NCI-H2227 (cell line): Measurements from ENCODE around the gene NQO1.
"Not testable (repeated sequence)": the region's sequence is repeated elsewhere in the genome, so short reads cannot be mapped to it uniquely, and the experiment has no call there.

Experiments used
- DNase-seq: peaks from one replicate; lab custom pipeline; 2025; ENCODE audit not compliant: unreplicated experiment; lab: John Stamatoyannopoulos, UW

The NQO1 gene

GRCh38 chr16:69726313-69727060 lies at the start of gene NQO1:
Gene NQO1 (minus strand): TSS chr16:69726560. CDS start chr16:69726439, 121 bp downstream.
- DNase-seq, result peak; percentile 94

- no peak for DNase-seq
Observed at GRCh38 chr16:69775563-69775962, 49.2 kb upstream of the NQO1 start.

- DNase-seq, result no peak
Observed at GRCh38 chr16:69773260-69773947, 47.0 kb upstream of the NQO1 start.

- DNase-seq, result no peak
Observed at GRCh38 chr16:69771651-69771967, 45.2 kb upstream of the NQO1 start.

GRCh38 chr16:69769404-69769803 lies 43.0 kb upstream of the NQO1 start:
- DNase-seq, result no peak

- no peak for DNase-seq
Observed at GRCh38 chr16:69768666-69769065, 42.3 kb upstream of the NQO1 start.

GRCh38 chr16:69767459-69768229 lies 41.3 kb upstream of the NQO1 start:
- no peak for DNase-seq

GRCh38 chr16:69763599-69763942 lies 37.2 kb upstream of the NQO1 start:
- DNase-seq, result no peak

- DNase-seq, result no peak
Observed at GRCh38 chr16:69762814-69763598, 36.6 kb upstream of the NQO1 start.

GRCh38 chr16:69761983-69762813 lies 35.8 kb upstream of the NQO1 start, which contains the start of gene WWP2:
Gene WWP2 (plus strand): TSS chr16:69762332. CDS start chr16:69787011, 24,679 bp downstream.
- peak; percentile 92 for DNase-seq

- DNase-seq, result not testable (repeated sequence)
Observed at GRCh38 chr16:69757375-69757774, 31.0 kb upstream of the NQO1 start.

- DNase-seq, result no peak
Observed at GRCh38 chr16:69756705-69757104, 30.3 kb upstream of the NQO1 start.

- peak; percentile 96 for DNase-seq
Observed at GRCh38 chr16:69754469-69755310, 28.3 kb upstream of the NQO1 start, which contains the start of gene NOB1. Gene NOB1 (minus strand): TSS chr16:69754926. CDS start chr16:69754910, 16 bp downstream.

GRCh38 chr16:69754143-69754468 lies 27.7 kb upstream of the NQO1 start:
- no peak for DNase-seq

- DNase-seq, result no peak
Observed at GRCh38 chr16:69748694-69749345, 22.5 kb upstream of the NQO1 start.

- no peak for DNase-seq
Observed at GRCh38 chr16:69747115-69747514, 20.8 kb upstream of the NQO1 start.

- no peak for DNase-seq
Observed at GRCh38 chr16:69745959-69746358, 19.6 kb upstream of the NQO1 start.

- DNase-seq, result no peak
Observed at GRCh38 chr16:69745232-69745612, 18.9 kb upstream of the NQO1 start.
